Activated CD4-positive, alpha-beta T cell treated with anti-CD3 and anti-CD28 coated beads, Interleukin-2, Interleukin-4, amounts not matched to agents 100 ng/mL and 50 ng/mL, durations not matched to agents 16 hours and 8 hours (primary cell): Measurements from ENCODE around the gene RASD2.
"Not testable (repeated sequence)": the region's sequence is repeated elsewhere in the genome, so short reads cannot be mapped to it uniquely, and the experiment has no call there.

Source experiments
- DNase-seq: peaks from one replicate; pipeline ENCODE4 v3.0.0-alpha.2; 2020; ENCODE audit warnings: low spot score

Gene RASD2, protein sequence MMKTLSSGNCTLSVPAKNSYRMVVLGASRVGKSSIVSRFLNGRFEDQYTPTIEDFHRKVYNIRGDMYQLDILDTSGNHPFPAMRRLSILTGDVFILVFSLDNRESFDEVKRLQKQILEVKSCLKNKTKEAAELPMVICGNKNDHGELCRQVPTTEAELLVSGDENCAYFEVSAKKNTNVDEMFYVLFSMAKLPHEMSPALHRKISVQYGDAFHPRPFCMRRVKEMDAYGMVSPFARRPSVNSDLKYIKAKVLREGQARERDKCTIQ

DNA sequence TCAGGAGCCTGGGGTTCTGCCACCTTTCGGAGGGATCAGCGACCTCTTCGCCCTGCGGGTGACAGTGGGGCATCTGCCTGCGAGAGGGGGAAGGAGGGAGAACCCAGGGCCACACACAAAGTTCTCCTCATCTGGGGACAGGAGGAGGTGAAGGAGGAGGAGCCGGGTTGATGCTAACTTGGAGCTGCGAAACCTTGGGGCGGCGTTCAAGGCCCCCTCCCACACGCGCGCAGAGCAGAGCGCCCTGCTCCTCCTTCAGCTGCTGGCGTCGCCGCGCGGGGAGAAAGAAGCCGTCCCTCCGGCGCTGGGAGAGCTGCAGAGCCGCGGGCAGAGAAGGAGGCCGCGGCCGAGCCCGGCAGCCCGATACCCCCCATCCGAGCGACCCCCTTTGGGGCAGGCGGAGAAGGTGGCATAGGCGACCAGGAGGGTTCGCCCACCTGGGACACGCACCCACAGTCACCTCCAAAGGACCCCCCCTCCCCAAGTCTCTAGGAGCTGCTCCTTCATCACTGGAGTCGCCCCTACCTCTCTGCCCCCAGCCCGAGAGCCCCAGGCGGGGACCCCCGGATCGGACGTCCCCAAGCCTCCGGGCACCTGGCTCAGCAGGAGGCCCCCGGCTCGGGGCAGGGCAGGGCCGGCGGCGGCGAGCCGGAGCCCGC lies at the start of gene RASD2:
Gene RASD2, plus strand, starts transcription at position 237 of the 659 bp plus-strand sequence. CDS start 5,979 bp downstream, outside the sequence.
- DNase-seq: no peak

DNA sequence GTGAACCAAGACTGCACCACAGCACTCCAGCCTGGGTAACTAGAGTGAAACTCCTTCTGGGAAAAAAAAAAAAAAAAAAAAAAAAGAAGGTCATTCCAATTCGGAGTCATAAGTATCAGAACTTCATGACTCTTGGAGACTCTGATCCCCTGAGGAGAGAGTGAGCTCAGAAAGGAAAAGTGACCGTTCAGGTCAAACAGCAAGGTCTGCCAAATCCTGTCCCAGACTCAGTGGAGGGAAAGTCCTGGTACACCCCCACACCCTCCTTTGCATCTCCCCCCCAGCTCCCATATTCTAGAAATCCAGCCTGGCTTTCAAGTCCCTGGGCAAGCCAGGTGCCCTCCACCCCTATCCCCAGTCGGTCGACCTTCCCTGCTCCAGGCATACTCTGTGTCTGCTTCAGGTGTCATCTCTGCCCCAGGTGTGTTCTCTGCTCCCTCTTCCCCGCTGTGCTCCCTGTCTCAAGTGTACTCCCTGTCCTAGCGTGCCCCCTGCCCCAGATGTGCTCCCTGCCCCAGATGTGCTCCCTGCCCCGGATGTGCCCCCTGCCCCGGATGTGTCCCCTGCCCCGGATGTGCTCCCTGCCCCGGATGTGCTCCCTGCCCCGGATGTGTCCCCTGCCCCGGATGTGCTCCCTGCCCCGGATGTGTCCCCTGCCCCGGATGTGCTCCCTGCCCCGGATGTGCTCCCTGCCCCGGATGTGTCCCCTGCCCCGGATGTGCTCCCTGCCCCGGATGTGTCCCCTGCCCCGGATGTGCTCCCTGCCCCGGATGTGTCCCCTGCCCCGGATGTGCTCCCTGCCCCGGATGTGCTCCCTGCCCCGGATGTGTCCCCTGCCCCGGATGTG lies 49.3 kb upstream of the RASD2 start:
- not testable (repeated sequence) for DNase-seq

DNA sequence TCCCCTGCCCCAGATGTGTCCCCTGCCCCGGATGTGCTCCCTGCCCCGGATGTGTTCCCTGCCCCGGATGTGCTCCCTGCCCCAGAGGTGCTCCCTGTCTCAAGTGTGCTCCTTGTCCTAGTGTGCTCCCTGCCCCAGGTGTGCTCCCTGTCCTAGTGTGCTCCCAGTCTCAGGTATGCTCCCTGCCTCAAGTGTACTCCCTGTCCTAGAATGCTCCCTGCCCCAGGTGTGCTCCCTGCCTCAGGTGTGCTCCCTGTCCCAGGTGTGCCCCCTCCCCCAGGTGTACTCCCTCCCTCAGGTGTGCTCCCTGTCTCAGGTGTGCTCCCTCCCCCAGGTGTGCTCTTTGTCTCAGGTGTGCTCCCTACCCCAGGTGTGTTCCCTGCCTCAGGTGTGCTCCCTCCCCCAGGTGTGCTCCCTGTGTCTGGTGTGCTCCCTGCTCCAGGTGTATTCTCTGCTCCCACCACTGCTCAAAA lies 48.7 kb upstream of the RASD2 start:
- DNase-seq: no peak

DNA sequence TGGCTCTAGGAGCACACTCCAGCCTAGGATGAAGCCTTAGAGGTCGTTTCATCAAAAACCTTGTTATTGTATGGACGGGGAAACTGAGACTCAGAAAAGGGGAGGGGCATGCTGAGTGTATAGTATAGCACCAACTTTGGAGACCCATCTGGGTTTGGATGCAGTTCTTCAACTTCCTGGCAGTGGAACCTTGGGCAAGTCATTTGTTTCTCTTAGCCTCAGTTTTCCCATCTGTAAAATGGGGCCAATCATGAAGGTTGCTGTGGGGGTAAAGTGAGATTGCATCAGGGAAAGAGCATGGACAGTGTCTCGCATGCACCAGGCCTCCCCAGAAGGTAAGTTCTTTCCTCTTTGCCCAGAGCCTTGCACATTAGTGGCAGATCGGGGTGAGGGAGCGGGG lies 47.6 kb upstream of the RASD2 start:
- DNase-seq: no peak

DNA sequence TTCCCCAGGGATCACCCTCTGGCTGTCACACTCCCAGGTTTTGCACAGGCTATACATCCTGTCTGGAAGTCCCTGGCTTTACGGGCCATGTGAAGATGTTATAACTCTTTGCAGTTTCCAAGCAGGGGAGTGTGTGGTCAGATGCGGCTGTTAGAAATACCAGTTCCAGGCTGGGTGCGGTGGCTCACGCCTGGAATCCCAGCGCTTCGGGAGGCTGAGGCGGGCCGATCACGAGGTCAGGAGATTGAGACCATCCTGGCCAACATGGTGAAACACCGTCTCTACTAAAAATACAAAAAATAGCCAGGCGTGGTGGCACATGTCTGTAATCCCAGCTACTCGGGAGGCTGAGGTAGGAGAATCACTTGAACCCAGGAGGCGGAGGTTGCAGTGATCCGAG lies 44.9 kb upstream of the RASD2 start:
- DNase-seq: not testable (repeated sequence)

DNA sequence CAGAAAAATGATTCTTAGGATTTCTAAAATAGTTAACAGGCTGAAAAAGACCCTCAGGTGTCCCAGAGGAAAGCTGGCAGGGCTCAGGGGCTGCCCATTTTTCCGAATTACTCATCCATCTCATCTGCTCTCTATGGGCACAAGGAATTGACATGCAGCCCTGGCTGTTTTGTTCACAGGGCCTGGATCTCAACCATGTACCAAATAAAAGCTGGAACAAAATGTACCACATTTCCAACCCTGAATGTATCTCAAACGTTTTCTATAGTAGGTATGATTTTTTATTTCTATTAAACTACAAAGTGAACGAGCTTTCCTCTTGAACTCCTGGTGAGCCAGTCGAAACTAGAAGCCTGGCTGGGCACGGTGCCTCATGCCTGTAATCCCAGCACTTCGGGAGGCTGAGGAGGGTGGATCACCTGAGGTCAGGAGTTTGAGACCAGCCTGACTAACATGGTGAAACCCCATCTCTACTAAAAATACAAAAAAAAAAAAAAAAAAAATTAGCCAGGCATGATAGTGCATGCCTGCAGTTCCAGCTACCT lies 43.8 kb upstream of the RASD2 start:
- DNase-seq: no peak

DNA sequence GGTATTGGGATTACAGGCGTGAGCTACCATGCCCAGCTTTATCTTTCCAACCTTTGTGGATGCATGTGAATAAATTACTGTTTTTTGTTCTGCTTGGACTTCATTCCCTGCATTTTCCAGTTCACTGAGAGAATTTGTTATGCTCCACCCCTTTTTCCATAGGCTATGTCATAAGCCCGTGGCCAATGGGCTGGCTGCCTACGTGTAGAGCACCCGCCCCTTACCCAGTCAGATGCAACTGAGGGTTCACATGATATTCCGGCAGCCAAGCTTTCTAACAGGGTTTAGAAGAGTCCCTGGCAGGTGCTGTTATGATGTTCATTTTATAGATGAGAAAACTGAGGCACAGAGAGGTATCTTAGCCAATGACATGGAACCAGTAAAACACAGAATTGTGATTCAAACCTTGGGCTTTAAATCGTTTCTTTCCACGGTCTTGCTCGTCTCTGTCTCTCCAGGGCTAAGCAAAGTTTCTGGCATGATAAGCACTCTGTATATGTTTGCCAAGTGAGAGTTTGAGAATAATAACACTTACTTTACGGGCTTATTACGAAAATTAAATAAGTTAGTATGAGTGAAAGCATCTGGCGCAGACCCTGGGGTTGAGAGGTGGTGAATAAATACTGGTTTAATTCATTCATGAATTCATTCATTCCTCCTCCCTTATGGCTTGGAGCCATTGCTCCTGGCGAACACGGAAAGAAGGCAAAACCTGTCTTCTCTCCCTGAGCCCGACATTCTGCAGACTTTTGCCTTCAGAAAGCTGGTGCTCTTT lies 42.4 kb upstream of the RASD2 start:
- no peak for DNase-seq

DNA sequence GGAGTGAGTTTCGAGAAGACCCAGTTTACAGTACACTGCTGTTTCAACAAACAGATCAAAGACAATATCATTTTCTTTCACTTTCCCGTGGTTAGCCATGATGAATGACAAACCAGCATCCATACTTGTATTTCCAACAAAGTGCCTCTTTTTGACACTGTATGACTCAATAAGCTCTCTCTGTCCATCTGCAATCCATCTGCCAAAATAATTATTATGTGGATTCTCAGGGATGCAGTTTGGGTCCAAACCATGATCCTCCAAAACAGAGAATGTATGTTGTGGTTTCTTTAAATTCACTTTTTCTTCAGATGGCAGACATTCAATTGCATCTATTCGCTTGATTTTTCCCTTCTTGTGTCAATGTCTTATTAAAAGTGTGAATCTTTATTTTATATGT lies 37.8 kb upstream of the RASD2 start:
- no peak for DNase-seq

DNA sequence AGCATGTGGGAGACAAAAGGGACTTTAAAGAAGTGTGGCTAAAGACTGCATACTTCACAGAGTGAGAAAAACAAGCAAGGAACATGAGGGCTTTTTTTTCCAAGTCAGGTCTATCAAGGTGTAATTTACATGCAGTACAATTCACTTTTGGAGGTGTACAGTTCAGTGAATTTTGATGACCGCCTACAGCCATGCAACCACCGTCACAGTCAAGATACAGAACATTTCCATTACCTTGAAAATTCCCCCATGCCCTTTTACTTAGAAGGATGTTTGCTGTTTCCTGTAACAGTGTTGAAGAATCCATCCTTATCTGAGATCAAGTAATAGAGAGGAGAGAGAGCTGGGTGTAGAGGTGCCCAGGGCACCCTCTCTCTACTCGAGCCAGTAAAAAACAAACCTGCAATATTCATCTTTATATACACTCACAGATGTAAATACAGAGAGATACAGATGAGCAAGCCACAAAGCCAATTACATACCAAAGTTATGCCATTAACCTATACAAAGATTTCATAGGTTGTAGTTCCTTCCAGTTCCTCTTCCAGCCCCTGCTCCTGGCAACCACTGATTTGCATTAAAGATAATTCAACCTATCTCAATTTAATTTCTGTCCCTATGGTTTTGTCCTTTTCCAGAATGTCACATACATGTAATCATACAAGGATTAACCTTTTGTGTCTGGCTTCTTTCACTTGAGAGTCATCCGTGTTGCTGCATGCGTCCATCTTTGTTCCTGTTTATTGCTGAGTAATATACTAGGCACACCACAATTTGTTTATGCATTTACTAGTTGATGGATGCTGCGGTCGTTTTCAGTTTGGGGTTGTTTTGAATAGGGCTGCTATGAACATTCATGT lies 35.0 kb upstream of the RASD2 start:
- no peak for DNase-seq

DNA sequence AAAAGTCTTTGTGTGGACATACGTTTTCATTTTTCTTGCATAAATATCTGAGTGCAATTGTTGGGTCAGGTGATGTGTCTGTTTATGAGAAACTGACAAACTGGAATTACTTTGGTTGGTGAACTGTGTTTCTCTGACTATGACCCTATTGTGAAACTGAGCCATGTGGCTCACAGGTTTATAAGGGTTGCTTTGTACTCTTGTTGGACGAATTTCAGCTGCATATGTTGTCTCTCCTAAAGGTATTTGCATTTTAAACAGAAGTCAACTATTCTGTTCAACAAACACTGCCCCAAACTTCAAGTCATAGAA lies 34.4 kb upstream of the RASD2 start:
- DNase-seq: no peak

DNA sequence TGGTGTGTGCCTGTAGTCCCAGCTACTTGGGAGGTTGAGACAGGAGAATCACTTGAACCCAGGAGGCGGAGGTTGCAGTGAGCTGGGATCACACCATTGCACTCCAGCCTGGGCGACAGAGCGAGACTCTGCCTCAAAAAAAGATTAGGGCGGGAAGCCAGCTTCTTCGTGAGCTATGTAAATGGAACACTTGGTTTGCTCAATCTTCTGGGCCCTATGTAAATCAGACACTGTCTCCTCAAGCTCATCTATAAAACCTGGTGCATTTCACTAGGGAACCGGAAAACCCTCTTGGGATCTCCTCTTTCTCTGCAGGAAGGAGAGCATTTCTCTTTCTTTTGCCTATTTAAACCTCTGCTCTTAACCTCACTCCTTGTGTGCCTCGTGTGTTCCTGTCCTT lies 32.8 kb upstream of the RASD2 start:
- DNase-seq: not testable (repeated sequence)

DNA sequence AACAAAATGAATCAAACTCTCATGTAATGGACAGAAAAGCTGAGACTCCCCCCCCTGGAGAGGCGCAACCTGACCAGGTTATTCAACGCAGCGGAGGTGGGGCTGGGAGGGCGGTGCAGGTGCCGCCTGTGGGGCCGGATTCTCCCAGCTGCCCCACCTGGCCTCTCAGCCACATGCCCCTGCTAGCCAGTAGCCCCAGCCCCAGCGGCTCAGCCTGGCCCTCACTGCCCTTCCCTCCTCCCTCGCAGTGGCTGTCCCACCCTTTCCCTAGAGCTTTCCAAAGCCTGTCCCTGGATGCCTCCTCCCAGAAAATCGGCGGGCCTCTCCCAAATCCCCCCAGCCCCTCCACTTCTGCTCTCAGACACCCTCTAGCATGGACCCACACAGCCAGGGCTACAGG lies 31.2 kb upstream of the RASD2 start:
- no peak for DNase-seq

DNA sequence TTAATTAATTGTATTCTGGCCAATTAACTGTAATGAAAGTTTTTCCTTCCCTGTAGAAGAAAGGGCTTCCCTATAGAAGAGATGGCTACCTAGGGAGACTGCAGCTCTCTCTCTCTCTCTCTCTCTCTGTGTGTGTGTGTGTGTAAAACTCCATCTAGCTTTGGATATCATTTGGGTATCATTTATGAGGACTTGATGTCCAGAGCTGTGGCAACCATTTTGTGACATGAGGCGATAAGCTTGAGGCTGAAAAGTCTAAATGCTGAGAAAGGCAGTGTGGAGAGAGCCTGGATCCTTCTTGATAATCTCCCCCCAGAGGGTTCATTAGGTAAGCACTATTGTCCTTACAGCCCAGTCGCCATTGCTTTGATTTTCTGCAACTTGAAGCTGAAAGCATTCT lies 30.7 kb upstream of the RASD2 start:
- DNase-seq: no peak

DNA sequence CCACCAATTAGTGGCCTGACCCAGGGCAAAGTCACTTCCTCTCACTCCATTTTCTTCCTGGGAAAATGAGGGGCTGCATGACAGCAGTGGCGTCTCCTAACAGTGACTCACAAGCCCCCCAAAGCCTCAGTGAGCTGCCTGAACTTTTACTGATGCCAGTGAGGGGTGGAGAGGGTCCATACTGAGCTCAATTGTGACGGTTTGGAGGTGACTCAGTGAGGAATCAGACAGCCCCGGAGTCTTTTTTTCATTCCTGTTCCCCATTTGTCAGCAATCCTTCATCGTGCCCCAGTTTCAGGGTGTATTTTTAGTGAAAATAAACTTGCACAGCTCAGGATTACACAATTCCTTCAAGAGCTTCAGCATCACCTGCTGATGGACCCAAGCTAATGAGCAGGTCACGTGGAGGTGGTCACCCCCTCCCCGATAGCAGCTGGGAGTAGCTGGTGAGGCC lies 30.1 kb upstream of the RASD2 start:
- no peak for DNase-seq

DNA sequence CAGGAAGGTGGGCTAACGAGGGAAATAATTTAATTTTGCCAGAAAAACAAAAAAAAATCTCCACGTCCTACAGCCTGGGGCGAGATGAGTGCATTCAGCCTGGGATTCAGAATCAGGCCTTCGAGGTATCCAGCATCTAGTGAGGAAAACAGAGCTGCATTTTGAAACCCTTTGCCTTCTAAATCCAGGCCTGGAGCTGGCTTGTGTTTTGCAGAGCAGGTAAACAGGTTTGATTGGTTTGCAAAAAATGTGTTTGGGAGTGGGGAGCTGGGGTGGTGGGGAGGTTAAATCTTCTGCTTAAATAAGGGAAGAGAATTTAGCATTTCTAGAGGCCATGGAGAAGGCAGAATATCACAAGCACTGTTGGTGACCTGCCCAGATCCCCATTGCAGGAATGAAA lies 29.7 kb upstream of the RASD2 start:
- no peak for DNase-seq

DNA sequence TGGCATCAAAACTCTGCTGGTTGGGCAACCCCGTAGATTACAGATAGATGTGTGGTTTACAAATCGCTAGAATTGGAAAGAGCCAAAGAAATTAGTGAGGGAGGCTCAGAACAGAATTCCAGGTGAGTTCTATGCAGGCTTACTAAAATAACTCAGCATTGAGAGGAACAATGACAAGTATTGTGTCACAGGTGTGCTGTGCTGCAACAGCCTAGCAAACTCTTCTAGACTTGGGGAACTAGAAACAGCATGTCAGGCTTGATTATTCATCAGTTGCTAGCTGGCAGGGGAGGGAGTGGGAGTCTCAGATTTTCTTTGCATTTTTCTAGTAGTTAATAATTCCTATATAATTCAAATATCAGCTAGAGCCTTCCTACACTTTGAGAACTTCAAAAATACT lies 26.3 kb upstream of the RASD2 start:
- DNase-seq: no peak

DNA sequence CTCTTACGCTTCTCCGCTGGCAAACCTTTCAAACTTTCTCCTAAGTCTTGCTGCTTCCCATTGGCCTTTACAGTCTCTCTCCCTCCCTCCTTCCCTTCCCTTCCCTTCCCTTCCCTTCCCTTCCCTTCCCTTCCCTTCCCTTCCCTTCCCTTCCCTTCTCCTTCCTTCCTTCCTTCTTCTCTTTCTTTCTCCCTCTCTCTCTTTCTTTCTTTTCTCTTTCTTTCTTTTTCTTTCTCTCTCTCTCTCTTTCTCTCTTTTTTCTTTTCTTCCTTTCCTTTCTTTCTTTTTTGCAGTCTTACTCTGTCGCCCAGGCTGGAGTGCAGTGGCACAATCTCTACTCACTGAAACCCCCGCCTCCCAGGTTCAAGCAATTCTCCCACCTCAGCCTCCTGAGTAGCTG lies 24.7 kb upstream of the RASD2 start:
- DNase-seq: not testable (repeated sequence)

DNA sequence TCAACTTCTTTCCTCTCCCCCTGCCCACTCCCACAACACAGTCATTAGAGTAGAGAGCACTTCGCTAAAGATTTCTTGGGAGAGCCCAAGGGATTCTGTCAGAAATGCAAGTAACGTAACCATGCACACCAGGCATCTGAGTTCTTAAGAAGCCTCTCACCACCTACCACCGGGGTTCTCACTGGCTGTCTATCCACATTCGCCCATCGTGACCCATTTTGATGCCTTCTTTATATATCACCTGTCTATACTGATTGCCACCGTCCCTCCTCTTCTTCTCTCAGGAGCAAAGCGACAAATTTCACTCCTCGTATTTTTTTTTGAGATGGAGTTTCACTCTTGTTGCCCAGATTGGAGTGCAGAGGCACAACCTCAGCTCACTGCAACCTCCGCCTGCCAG lies 23.9 kb upstream of the RASD2 start:
- DNase-seq: no peak

DNA sequence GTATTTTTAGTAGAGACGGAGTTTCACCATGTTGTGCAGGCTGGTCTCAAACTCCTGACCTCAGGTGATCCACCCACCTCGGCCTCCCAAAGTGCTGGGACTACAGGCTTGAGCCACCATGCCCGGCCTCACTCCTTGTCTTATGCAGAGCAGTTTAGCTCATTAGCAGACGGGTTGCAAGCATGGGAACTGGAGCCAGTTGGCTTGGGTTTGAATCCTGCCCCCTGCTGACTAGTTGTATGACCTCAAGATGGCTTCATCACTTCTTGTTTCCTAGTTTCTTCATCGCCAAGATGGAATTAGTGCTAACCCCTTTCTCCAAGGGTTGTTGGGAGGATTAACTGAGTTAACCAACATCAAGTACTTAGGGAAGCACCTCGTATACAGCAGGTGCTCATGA lies 23.4 kb upstream of the RASD2 start:
- no peak for DNase-seq

DNA sequence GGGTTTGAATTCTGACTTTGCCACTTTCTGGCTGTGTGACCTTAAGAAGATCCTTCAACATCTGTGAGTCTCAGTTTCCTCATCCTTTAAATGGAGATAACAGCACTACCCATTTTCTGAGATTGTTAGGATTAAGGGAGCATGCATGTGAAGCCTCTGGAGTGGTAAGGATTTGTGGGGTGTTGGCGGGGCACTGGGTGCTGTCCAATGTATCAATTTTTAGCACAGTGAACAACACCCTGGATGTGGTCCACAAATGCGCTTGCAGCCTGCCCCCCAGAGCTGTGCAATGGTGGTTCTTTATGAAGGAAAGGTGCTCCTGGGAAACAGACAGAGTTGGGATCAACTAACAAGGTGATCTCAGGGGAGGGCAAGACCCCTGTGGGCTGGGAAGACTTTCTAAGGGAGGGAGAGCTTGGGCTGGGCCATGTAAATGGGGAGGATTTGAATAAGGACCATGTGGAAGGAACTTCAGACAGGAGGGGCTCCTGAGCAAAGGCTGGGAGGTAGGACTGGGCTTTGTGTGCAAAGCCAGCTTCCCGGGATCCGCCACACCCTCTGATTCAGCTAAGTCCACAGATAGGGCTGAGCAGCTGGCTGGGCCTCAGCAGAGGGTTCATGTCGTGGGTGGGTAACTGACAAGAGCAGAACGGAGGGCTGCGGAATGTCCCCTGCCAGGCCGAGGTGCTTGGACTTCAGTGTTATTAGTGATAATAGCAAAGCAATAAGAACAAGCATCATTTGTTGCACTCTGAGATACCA lies 22.7 kb upstream of the RASD2 start:
- DNase-seq: no peak
